GM18520 (cell line): ENCODE measurements around the gene IL20.

ENCODE experiments used
- ATAC-seq: cut with Tn5 transposase; IDR thresholded peaks from one replicate; pipeline ENCODE4 v1.9.1; 2021; ENCODE audit not compliant: unreplicated experiment

The IL20 gene

GRCh38 chr1:206864939-206865671 lies at the start of gene IL20:
TSS of gene IL20 (plus strand) at chr1:206865623. CDS start at chr1:206865853, 230 bp downstream.
- ATAC-seq = no peak

GRCh38 chr1:206816390-206817287 lies 48.8 kb upstream of the IL20 start:
- peak; percentile 47 for ATAC-seq

GRCh38 chr1:206821493-206821892 lies 43.9 kb upstream of the IL20 start:
- ATAC-seq = no peak

GRCh38 chr1:206823727-206824126 lies 41.7 kb upstream of the IL20 start:
- ATAC-seq = no peak

- ATAC-seq = no peak
Observed at GRCh38 chr1:206824331-206824730, 41.1 kb upstream of the IL20 start.

GRCh38 chr1:206826394-206826793 lies 39.0 kb upstream of the IL20 start:
- no peak for ATAC-seq

GRCh38 chr1:206828061-206828460 lies 37.4 kb upstream of the IL20 start:
- ATAC-seq = no peak

- no peak for ATAC-seq
Observed at GRCh38 chr1:206828765-206829164, 36.7 kb upstream of the IL20 start.

GRCh38 chr1:206829282-206829681 lies 36.1 kb upstream of the IL20 start:
- ATAC-seq = no peak

GRCh38 chr1:206829875-206830274 lies 35.5 kb upstream of the IL20 start:
- ATAC-seq = no peak

- ATAC-seq = no peak
Observed at GRCh38 chr1:206831650-206832049, 33.8 kb upstream of the IL20 start.

- ATAC-seq = no peak
Observed at GRCh38 chr1:206832352-206832880, 33.0 kb upstream of the IL20 start.

GRCh38 chr1:206833106-206833680 lies 32.2 kb upstream of the IL20 start:
- ATAC-seq = no peak

GRCh38 chr1:206833801-206834200 lies 31.6 kb upstream of the IL20 start:
- ATAC-seq = no peak

GRCh38 chr1:206834217-206834616 lies 31.2 kb upstream of the IL20 start:
- ATAC-seq = no peak

GRCh38 chr1:206834711-206835110 lies 30.7 kb upstream of the IL20 start:
- ATAC-seq = no peak

GRCh38 chr1:206835186-206835585 lies 30.2 kb upstream of the IL20 start:
- ATAC-seq = no peak

- no peak for ATAC-seq
Observed at GRCh38 chr1:206836111-206836510, 29.3 kb upstream of the IL20 start.

- ATAC-seq = no peak
Observed at GRCh38 chr1:206839006-206839560, 26.3 kb upstream of the IL20 start.

- no peak for ATAC-seq
Observed at GRCh38 chr1:206839857-206840256, 25.6 kb upstream of the IL20 start.

- no peak for ATAC-seq
Observed at GRCh38 chr1:206841609-206842323, 23.7 kb upstream of the IL20 start.
